ENCODE data around the gene LAMC3. TPM values are rescaled to one million over a fixed set of nuclear protein-coding genes. Genes with fewer than 3 reads are reported as not detected.

LAMC3 gene
- total and polyA plus RNA-seq, 3 donors from 2014 or later, result 35.9 to 136 (median 86.3) TPM

DNA sequence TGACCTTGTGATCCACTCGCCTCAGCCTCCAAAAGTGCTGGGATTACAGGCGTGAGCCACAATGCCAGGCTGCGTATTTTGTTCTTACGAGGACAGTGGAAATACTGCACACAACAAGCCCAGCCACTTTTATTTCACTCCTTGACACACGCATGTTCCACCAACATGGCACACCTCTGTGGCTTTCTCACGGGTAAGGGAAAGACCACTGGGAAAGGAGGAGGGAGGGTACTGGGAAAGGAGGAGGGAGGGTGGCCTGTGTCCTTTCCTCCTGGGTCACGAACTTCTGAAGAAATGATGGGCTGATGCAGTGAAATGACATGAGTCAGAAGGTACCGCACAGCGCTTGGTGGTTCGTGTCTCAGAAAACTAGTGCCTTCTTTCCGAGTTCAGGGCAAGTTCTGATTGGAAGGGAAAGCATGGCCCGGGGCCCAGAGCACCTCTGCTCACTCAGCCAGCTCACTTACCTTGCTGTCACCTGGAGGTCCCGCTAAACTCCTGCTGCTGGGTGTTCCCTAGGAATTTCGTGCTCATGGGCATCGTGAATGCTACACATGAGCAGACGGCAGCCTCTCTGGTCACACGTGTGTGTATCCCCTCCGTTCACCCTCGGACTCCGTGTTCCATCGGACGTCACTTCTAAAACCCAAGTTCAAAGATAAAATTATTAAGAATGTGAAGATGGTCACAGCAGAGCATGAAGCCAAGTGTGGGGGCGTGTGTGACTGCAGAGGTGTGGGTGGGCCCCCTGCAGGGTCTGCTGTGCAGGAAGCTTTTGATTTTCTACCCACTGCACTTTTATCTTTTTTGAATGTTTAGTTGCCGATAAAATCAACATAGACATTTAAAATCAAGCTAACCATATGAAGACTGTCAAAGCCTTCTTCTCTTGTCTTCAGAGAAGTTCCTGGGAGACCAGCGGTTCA is 42.9 kb downstream of the LAMC3 start:
- DNase-seq, result no peak
- TF ChIP-seq POLR2A (IDR thresholded peaks at IDR 0.05), result no peak
- TF ChIP-seq, protein P1, sequence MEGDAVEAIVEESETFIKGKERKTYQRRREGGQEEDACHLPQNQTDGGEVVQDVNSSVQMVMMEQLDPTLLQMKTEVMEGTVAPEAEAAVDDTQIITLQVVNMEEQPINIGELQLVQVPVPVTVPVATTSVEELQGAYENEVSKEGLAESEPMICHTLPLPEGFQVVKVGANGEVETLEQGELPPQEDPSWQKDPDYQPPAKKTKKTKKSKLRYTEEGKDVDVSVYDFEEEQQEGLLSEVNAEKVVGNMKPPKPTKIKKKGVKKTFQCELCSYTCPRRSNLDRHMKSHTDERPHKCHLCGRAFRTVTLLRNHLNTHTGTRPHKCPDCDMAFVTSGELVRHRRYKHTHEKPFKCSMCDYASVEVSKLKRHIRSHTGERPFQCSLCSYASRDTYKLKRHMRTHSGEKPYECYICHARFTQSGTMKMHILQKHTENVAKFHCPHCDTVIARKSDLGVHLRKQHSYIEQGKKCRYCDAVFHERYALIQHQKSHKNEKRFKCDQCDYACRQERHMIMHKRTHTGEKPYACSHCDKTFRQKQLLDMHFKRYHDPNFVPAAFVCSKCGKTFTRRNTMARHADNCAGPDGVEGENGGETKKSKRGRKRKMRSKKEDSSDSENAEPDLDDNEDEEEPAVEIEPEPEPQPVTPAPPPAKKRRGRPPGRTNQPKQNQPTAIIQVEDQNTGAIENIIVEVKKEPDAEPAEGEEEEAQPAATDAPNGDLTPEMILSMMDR (IDR thresholded peaks at IDR 0.05), result no peak
- WGBS, 2 donors, result 77% methylated on average over 24 to 25 of the region's 25 CpGs

DNA sequence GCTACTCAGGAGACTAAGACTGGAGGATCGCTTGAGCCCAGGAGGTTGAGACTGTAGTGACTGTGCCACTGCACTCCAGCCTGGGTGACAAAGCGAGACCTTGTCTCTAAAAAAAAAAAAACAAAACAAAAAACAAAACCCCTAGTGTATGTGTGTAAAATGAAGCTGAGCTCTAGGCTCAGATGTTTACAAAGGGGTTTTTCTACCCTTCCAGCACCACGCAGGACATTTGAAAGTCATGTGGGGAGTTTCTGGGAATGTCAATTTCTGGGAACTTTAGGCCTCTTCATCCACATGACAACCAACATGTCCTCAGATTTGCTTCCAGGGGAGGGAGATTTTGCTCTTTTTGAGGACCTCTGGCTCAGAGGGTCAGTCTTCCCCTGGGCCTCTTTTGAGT is 44.9 kb downstream of the LAMC3 start:
- Histone ChIP-seq H3K36me3 (ENCODE audit: low read depth, missing control alignments) (no peaks in the 10 kb centered on the region), H3K27me3 (no peaks in the 10 kb centered on the region), H3K27ac (no peak overlapping the region), H3K9me3 (no peaks in the 10 kb centered on the region), H3K4me3 (no peak overlapping the region), H3K4me1 (no peaks in the 10 kb centered on the region)
- intact Hi-C loops (cut with DNase I; ENCODE audit: low total_unique reads), result no loop called here
- DNase-seq, result no peak
- TF ChIP-seq POLR2A (IDR thresholded peaks at IDR 0.05), result no peak
- TF ChIP-seq, protein P1 (IDR thresholded peaks at IDR 0.05), result no peak
- WGBS, 2 donors, result 94 to 95% methylated on average over 3 of the region's 3 CpGs

More for the DNA sequence above, 42.9 kb downstream of the LAMC3 start:
- H3K4me1 ChIP-seq, result no peaks in the 10 kb centered on the region
- no peaks in the 10 kb centered on the region for H3K27me3 ChIP-seq
- H3K27ac ChIP-seq, result no peak overlapping the region
- H3K4me3 ChIP-seq, result no peak overlapping the region
- H3K9me3 ChIP-seq, result no peaks in the 10 kb centered on the region
- intact Hi-C loops (cut with DNase I; ENCODE audit: low total_unique reads), result no loop called here
- H3K36me3 ChIP-seq (ENCODE audit: low read depth, missing control alignments), result no peaks in the 10 kb centered on the region

DNA sequence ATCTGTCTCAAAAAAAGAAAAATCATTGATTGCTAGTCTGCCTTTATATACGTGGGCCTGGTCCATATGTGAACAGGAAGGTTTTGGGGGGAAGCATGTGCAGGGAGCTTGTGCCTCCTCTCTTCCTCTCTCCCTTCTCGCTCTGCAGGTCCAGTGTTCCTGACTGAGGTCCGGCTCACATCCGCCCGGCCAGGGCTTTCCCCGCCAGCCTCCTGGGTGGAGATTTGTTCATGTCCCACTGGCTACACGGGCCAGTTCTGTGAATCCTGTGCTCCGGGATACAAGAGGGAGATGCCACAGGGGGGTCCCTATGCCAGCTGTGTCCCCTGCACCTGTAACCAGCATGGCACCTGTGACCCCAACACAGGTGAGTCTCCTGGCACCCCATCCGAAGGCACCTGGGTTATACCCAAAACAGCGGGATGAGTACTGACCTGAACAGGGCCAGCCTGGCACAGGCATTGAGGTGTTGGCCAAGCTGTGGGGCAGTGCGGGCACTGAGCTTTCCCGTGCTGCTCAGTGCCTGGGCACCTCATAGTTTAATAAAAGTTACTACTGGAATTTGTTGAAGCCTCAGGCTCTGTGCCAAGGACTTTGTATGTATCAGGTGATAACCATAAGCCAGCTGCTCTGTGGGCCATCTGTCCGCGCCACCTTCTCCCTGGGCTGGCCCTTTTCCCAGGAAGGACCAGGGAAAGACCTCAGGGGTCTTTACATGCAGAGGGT is 48.0 kb downstream of the LAMC3 start:
- Histone ChIP-seq H3K4me3 (no peak overlapping the region), H3K9me3 (no peaks in the 10 kb centered on the region), H3K4me1 (no peaks in the 10 kb centered on the region), H3K36me3 (ENCODE audit: low read depth, missing control alignments) (no peaks in the 10 kb centered on the region), H3K27me3 (no peaks in the 10 kb centered on the region), H3K27ac (no peak overlapping the region)
- 81 to 87% methylated on average over 12 to 14 of the region's 14 CpGs for WGBS, 2 donors
- DNase-seq, result no peak
- TF ChIP-seq, protein P1 (IDR thresholded peaks at IDR 0.05), result no peak
- no peak for TF ChIP-seq POLR2A (IDR thresholded peaks at IDR 0.05)
- intact Hi-C loops (cut with DNase I; ENCODE audit: low total_unique reads), result no loop called here

DNA sequence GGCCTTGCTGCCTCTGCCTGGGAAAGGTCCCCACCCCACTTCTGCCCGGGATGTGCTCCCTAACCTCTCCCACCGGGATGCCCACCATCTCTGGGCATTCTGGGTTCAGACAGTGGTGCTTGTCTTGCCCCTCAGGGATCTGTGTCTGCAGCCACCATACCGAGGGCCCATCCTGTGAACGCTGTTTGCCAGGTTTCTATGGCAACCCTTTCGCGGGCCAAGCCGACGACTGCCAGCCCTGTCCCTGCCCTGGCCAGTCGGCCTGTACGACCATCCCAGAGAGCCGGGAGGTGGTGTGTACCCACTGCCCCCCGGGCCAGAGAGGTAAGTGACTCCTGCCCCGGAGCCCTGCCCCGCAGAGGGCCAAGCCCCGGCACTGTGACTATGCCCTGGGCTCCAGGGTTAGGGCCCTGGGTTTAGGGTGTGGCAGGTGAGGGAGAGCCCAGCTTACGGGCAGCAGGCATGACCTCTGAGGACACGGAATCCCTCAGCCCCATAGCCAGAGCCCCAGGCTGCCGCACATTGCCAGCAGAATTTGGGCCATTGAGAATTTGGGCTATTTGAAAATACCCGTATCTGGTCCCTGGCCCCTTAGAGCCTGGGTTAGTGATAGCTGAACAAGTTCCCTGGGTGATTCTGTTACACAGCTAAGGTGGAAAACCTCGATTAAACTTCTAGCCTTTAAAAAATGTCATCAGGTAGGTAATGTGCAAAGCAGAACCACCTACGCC is 52.1 kb downstream of the LAMC3 start:
- 76 to 78% methylated on average over 7 to 21 of the region's 21 CpGs for WGBS, 2 donors
- Histone ChIP-seq H3K27me3 (no peaks in the 10 kb centered on the region), H3K36me3 (ENCODE audit: low read depth, missing control alignments) (no peaks in the 10 kb centered on the region), H3K27ac (no peak overlapping the region), H3K4me1 (no peaks in the 10 kb centered on the region), H3K9me3 (no peaks in the 10 kb centered on the region), H3K4me3 (no peak overlapping the region)
- DNase-seq, result no peak
- TF ChIP-seq POLR2A (IDR thresholded peaks at IDR 0.05), result no peak
- TF ChIP-seq, protein P1 (IDR thresholded peaks at IDR 0.05), result no peak
- intact Hi-C loops (cut with DNase I; ENCODE audit: low total_unique reads), result no loop called here

Measured in testis (tissue), 3 donors.